Stimulated activated CD4-positive, alpha-beta T cell treated with anti-CD3 and anti-CD28 coated beads, Interleukin-1b, Interleukin-23, amount 100 ng/mL, for 1 hour (primary cell): Measurements from ENCODE around the gene EFCAB11.

ENCODE experiments used
- DNase-seq, 2 donors: peaks; one replicate each; pipeline ENCODE4 v3.0.0-alpha.2; 2020; ENCODE audit warnings: low read depth in 2 of 2

Gene EFCAB11

DNA sequence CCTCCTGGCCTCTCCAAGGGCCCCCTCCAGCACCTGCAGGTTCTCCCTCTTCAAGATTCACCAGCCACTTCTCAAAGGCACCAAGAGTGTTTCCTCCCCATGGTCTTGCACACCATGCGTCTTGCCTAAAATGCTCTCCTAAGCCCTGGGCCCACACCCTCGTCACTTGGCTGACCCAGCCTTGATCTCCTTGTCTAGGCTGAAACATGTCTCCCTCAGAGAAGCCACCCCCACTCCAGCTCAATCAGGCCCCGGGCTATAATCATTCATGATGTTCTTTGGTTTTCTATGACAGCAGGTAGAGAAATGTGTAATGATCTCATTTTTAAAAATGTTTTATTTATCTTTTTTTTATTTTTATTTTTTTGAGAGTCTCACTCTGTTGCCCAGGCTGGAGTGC, 88.1 kb downstream of the EFCAB11 start:
- DNase-seq = no peak

DNA sequence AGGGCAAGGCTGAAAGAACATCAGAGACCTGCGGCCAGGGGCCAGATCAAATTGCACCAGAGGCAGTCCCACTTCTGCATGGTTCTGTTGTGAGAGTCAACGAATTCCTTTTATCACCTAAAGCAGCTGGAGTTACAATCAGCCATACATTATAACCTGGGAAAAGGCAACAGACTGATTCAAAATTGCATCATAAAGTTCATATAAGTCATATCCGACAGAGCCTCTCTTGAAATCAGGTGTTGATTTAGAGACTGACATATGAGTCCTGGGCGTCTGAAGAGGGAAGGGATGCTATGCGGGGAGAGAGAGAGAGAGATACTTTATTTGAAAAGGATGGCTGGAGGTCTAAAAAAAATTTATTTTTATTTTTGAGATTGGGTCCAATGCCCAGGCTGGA, 89.4 kb downstream of the EFCAB11 start:
- DNase-seq = no peak

DNA sequence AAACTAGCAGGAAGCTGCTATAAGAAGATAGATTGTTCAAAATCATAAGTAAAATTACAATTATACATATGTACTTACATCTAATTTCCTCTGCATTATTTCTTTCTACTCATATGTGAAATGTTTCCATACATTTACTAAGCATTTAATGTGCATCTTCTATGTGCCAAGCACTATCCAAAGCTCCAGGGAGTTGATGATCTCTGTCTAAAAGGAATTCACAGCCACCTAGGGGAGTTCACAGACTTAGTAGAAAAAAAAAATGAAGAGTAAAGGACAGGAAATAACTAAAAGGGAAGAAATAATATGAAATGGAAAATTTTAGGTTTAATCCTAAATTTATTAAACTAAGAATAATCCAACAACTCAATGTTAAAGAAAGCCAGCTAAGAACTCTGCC, 91.7 kb downstream of the EFCAB11 start:
- no peak for DNase-seq

DNA sequence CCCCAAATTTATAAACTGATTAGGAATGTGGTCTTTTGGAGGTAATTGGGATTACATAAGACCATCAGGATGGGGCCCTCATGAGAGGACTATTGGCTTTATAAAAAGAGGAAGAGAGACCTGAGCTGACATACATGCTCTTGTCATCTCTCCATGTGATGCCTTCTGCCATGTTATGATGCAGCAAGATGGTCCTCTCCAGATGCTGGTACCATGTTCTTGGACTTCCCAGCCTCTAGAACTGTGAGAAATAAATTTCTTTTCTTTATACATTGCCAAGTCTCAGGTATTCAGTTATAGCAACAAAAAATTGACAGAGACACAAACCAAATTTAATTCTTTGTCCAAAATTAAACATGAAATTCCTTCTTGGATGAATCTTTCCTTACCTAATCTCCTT, 92.9 kb downstream of the EFCAB11 start:
- no peak for DNase-seq

DNA sequence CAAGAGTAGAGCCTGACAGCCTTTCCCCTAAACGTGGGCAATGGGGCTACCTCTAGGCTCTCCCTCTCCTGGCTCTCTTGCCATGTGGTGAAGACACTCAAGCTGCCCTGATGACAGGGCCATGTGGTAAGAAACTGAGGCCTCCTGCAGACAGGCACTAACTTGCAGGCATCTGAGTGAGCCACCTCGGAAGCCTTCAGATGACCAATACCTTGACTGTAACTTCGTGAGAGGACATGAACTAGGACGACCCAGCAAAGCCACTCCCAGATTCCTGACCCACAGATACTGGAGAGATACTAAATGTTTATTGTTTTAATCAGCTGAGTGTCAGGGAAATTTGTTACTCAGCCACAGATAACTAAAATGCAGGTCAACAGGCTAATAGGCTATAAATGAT, 96.4 kb downstream of the EFCAB11 start:
- no peak for DNase-seq

DNA sequence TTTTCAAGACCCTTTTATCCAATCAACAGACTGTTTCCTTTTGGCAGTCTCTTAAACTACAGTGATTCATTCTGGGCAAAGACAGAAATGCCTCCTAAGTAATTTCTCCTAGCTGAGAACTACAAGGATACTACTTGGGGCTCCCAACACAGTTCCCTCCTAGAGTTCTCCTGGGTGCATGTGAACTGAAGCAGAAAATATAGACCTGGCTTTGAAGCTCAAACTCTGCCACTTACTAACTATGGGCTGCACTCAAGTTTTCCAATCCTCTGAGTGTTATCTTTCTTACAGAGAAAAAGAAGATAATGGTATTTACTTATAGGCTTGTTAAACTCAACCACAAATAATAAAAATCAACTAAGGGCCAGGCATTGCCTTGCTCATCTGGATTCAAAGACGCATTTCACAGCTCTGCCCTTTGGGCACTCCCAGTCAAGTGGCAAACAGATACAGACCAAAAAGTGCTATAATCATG, 97.6 kb downstream of the EFCAB11 start:
- DNase-seq = no peak

DNA sequence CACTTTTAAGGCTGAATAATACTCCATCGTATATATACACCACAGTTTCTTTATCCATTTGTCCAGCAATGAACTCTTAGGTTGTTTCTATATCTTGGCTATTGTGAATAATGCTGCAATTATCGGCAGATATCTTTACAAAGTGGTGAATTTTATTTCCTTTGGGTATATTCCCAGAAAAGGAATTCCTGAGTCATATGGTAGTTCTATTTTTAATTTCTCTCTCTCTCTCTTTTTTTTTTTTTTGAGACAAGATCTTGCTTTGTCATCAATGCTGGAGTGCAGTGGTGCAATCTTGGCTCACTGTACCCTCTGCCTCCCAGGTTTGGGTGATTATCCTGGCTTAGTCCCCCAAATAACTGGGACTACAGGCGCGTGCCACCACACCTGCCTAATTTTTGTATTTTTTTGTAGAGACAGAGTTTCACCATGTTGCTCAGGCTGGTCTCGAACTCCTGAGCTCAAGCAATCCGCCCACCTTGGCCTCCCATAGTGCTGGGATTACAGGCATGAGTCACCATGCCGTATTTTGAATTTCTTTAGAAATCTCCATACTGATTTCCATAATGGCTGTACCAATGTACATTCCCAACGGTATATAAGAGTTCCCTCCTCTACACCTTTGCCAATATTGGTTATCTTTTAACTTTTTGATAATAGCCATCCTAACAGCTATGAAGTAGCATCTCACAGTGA, 98.4 kb downstream of the EFCAB11 start:
- DNase-seq = no peak

DNA sequence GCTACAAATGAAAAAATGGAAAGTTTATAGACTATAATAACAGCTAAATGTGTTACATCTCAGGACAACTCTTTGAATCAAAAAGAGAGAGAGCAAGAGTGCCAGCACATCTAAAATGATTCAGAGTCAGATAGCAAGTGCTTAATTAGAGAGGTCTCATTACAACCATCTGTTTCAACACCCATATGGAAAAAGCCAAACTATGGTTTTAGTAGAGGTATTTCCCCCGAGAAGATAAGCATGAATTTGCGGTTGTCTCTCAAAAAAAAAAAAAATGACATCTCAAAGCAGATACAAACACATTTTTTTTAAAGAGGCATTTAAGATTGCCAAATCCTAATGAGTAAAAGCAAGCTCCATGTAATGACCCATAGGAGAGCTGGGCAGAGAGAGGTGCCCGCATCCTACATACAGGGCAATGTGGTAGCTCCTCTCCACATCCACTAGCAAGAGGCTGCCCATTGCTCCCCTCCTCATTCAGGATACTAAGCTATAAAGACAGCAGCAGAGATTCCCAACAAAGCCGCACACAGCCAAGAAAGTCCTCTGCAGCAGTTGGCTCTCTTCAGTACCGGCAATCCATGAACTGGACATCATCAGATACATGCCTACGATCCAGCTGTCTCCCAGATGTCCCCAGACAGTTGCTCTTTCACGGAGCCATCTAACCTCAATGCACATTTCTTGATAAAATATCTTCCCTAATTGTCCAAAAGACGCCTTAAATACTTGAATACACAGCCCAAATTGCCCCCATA, 100.4 kb downstream of the EFCAB11 start:
- DNase-seq = no peak

DNA sequence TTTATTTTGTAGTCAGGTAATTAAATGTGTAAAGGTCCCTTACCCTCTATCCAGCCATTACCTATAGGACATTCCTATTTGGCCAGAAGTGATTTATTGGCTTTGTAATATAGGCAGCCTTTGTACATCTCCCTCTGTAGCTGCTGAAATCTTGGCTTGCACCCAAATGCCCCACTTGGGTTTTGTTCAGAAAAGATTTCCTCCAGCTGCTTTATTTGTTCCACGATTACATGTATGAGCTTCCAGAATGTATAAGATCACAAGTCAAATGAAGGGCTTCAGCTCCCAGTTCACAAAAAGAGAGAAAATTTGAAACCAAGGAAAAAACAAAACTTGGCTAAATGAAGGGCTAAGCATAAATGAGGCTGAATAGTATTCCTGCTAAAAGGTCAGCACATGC, 103.4 kb downstream of the EFCAB11 start:
- no peak for DNase-seq

DNA sequence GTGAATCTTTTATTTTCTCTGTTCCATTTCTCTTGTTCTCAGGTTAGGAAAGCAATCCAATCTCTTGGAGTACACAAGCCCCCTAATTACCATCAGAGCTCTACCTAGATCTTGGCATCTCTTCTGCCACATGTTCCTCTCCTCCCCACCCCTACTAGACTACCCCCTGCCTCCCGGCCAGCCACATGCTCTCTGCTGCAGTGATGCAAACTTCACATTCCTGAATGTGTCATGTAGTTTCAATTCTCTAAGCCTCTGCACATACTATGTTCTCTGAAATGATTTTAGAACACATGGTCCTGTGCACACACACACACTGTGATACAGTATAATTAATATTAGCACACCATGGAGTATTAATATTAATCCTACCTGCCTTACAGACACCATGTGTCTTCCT, 104.6 kb downstream of the EFCAB11 start:
- no peak for DNase-seq

DNA sequence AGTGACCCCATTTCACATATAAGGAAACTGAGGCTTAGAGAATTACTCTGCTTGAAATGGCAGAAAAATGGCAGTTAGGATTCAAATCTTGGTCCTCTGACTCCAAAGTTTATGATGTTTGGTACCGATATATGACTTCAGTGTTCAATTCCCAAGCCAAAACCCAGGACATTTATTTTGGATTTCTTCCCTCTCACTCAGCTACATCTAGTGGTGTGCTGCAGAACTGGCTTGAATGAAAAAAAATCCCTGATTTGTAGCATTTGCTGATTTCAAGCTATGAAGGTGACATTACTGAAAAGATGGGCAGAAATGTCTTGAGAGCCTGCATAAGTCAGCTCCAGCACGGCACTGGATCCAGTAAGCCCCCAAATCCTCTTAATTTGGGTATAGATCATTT, 106.4 kb downstream of the EFCAB11 start:
- no peak for DNase-seq

DNA sequence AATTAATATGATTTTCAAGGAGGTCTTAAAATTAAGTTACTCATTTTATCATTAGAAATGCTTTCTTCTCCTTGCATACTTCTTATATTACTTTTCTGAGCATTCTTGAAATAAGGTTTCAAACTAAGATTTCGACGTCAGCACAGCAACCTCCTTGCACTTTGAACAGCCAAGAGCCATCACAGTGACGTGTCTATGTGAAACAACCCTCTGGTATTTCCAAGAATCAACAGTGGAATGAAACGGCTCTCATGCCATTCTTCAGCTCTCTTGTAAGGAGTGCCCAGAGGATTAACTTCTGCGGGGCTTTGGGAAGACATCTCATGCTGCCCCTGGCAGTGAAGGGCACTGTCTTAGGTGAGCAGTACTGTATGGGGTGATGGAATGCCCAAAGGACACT, 109.2 kb downstream of the EFCAB11 start:
- no peak for DNase-seq

DNA sequence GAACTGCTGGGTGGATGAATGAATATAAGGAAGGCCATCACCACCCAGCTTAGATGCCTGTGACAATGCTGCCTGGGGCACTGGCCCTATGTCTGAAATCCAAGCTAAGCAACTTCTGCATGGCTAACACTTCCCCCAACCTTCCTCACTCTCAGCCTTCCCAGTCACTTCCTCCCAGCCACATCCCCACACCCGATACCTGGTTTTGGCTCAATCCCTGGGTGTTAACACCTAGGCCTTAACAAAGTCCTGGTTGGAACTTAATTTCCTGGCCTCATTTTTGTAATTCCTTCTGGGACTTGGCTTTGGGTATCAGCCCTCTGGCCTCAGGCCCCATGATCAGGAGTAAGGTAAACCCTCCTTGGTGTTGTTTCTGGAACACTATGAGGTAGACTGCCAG, 110.0 kb downstream of the EFCAB11 start:
- no peak for DNase-seq

DNA sequence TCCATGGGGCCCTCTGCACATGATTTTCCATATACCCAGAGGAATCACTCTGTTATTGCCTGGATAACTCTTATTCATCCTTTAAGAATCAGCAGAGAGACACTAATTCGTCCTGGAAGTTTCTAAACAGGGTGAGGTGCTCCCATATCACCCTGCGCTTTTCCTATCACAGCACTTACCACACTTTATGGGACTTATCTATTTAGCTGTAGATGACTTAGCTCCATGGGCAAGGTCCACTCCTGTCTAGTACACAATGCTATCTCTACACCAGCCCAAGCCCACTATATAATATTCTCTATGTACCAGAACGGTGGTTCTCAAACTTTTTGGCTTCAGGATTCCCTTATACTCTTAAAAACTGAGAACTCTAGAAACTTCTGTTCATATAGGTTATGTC, 111.7 kb downstream of the EFCAB11 start:
- no peak for DNase-seq

DNA sequence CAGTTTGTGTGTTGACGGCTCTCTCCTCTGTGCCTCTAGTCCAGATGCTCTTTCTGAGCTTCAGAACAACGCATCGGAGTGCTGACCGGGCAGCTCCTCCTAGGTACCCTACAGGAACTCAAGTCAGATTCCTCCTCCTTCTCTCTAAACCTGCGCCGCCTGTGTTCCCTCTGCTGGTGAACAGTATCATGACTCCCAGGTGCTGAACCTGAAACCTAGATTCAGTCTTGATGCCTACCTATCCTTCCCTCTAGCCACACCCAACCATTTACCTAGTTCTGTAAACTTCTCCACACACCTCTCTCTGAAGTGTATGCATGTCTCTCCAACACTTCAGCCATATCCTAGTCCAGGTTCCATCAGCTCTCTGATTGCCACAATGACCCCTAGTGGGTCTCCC, 112.7 kb downstream of the EFCAB11 start:
- no peak for DNase-seq

DNA sequence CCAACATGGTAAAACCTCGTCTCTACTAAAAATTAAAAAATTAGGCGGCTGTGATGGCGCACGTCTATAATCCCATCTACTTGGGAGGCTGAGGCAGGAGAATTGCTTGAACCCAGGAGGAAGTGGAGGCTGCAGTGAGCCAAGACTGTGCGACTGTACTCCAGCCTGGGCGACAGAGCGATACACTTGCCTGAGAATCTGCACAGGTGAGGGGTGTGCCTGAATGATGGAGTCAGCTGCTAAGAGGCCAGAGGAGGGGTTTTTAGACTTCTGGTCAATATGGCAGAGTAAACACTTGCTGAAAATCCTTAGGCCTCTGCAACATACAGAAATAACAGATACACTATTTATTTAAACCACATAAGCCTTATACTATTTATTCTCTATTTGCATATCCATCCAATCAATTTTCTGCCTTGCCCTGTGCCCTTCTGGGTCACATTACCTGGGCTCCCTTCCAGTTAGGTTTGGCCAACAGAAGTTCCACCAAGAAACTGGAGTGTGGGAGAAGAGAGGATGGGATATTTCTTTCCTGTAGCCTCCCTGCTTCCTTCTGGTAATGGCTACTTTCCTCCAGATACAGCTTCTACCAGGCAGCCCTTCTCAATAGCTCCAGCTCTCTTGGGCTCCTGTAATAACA, 117.6 kb downstream of the EFCAB11 start:
- no peak for DNase-seq

DNA sequence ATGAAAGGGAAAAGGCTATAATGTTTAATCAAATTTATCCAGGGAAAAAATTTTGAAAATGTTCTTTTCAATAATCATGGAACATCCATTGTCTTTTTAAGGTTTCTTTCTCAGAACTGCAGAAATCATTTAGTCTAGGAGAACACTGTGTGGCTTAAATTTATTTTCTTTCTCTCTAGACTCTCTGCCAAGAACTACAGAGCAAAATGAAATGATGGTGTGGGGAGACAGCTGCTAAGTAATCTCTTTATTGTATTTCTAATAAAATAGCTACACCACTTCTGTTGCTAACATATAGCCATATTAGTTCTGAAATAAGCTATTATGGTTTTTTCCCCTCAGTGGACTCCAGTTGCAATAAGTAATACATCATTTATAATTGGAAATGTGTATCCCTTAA, 120.9 kb downstream of the EFCAB11 start:
- no peak for DNase-seq

DNA sequence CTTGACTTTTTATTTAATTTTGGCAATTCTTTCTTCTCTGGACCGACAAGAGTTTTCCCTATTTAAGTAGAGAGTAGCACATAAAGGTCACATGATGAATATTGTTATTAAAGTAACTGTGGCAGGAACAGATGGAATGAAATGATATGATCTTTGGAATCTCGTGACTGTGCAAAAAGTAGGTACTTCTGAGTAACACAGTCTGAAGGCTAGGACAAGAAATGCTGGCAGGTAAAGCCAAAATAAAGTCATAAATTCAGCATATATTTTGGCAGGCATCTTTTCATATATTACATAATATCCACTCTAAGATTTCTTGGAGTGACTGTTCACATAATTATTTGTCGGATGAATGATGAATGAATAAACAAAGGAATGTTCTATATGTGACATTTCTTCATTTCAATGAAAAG, 121.4 kb downstream of the EFCAB11 start:
- DNase-seq = no peak

DNA sequence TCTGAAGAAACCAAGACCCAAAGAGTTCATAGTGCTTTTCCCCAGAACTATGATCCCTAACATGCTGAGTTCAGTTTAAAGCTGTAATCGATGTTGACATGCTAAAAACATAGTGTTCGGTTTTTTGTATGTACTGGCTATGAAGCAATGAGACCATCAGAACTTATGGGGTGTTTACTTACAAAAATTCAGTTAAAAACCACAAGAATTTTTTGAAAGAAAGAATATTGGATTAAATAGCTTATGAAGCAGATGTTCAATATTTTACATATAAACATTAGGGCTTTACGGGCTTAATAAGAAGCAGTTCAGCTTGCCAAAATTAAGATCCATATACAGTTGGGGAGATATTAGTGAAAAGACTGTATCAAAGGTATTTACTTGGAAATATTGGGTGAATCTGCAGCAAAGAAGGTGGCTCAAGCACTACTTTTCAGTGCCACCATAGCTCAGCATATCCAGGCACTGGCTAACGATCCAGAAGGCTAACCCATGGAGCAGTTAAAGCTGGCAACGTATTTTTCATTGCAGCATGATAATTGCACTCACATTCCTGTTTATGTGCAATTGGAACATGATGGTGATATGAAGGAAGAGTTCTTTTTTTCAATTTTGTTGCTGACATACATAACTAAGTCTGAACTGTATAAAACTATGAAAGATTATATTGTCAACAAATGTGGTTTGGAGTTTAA, 125.9 kb downstream of the EFCAB11 start:
- DNase-seq = no peak

DNA sequence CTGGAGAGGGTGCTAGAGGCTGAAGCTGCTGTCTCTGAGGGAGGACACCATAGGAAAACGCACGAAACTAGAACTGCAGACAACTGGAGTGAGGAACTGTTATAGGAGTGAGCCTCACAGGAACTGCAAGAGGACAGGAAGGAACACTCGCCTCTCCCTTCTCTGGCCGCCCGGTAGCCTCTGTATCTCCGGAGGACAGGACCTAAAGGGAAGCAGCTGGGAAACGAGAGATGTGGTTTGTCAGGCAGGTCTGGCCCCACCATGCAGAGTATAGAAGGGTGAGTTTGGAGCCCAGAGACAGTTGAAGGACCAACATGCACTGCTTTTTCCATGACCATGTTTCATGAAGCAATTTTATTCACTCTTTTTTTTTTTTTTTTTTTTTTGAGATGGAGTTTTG, 127.3 kb downstream of the EFCAB11 start:
- no peak for DNase-seq

DNA sequence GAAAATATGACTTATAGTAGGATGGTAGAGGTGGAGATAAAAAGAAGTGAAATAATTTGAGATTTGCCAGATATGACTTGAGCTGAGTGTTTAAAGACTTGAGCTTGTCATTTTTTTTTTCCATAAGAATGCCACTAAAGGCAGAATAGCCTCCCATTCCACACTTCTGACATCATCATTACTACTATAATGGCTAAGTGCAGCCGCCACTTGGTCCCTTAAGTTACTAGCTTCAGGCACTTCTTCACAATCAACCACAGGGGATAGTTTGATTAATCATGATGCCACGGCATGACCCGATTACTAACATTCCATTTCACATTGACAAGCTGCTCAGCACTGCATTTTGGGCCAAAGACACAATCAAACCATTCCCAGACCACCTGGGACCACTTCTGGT, 127.9 kb downstream of the EFCAB11 start:
- no peak for DNase-seq

DNA sequence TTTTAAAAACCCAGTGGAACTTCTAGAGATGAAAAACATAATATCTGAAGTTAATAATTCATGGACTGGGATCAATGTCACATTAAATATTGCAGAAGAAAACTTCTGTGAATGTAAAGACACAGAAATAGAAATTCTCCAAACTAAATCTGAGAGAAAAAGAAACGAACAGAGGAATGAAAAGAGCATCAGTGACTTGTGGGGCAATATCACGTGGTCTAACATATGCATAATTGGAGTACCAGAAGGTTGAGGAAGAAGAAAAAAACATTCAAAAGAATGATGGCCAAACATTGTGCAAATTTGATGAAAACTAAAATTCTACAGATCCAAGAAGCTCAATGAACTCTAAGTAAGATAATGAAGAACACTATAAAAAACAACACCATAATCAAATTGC, 130.8 kb downstream of the EFCAB11 start:
- no peak for DNase-seq
